HCT116 (cell line): ENCODE measurements around the gene ODF4. TPM values are rescaled to one million over a fixed set of nuclear protein-coding genes. Genes with fewer than 3 reads are reported as not detected.

Source experiments
- ATAC-seq: fragments of 200-7000 bp; cut with Tn5 transposase; 2 replicates; pipeline ENCODE4 v1.9.1; 2020; ENCODE audit warnings: mild to moderate bottlenecking, moderate library complexity
- BruUV-seq: library from RNA; stranded (reverse); fragments of 400-500 nt; replicated peaks from 2 replicates; lab custom pipeline; 2021; lab: Mats Ljungman, UMichigan
- CTCF ChIA-PET: fragments of 300-600 bp; sonication (Branson Sonifier 250); formaldehyde crosslinking; loops from one replicate; lab custom pipeline; 2021; ENCODE audit warnings: antibody characterized with exemption; lab: Charles Lee
- POLR2A ChIA-PET: fragments of 300-600, 350-600 bp; sonication (Branson Sonifier 250); formaldehyde crosslinking; loops from one replicate; lab custom pipeline; 2021; ENCODE audit warnings: antibody characterized with exemption; lab: Charles Lee
- RAD21 ChIA-PET, 2 experiments: fragments of 300-600 bp; sonication (Branson Sonifier 250); formaldehyde crosslinking; loops; one replicate each; lab custom pipeline; 2023; ENCODE audit warnings: low total read pairs in 2 of 2; ENCODE audit not compliant: uncharacterized antibody in 2 of 2, unreplicated experiment in 2 of 2, low non-redundant PET in 1 of 2; lab: Charles Lee
- DNase-seq: peaks from one replicate; pipeline ENCODE4 v3.0.0-alpha.2; 2010; ENCODE audit warnings: low read depth, low spot score
- H2AFZ ChIP-seq: fragments of 200-600 bp; shearing (Covaris generic), sonication (generic); 2 replicates; pipeline ENCODE4 v1.6.1; 2017; ENCODE audit warnings: low read depth, mixed run types, mixed read lengths, antibody characterized with exemption, low read length; ENCODE audit not compliant: poor library complexity, severe bottlenecking
- H3K27ac ChIP-seq: 2 replicates; pipeline ENCODE4 v1.5.1; 2012; ENCODE audit warnings: low read depth, low read length
- H3K27me3 ChIP-seq: fragments of 200-600 bp; sonication (generic); 2 replicates; pipeline ENCODE4 v1.6.1; 2016; ENCODE audit warnings: mixed run types, low read length, mixed read lengths; ENCODE audit not compliant: insufficient read depth
- H3K36me3 ChIP-seq, 2 experiments: fragments of 200-500 bp in 1 of 2; fragments of 200-600 bp in 1 of 2; sonication (Bioruptor generic) in 1 of 2; sonication (generic) in 1 of 2; 2 replicates each; pipeline versions ENCODE4 v1.5.1 to v1.6.1; 2014 to 2016; ENCODE audit warnings: low read length in 2 of 2, inconsistent platforms in 1 of 2, mixed read lengths in 1 of 2, mixed run types in 1 of 2; ENCODE audit not compliant: insufficient read depth in 2 of 2, control insufficient read depth in 1 of 2
- H3K4me1 ChIP-seq, 2 experiments: fragments of 200-600 bp in 1 of 2; sonication (generic) in 1 of 2; 2 replicates each; pipeline versions ENCODE4 v1.5.1 to v1.6.1; 2012 to 2017; ENCODE audit warnings: low read length in 2 of 2, inconsistent platforms in 1 of 2, mild to moderate bottlenecking in 1 of 2, mixed read lengths in 1 of 2, mixed run types in 1 of 2, moderate library complexity in 1 of 2; ENCODE audit not compliant: insufficient read depth in 2 of 2, control insufficient read depth in 1 of 2
- H3K4me2 ChIP-seq: fragments of 200-600 bp; sonication (generic); 2 replicates; pipeline ENCODE4 v1.6.1; 2017; ENCODE audit warnings: mixed run types, low read length, mixed read lengths
- H3K4me3 ChIP-seq, 2 experiments: fragments of 200-600 bp in 1 of 2; sonication (generic) in 1 of 2; replicated peaks in 1 of 2; 2 replicates each; pipeline ENCODE4 v1.5.1; 2011 to 2016; ENCODE audit warnings: low read length in 2 of 2, control low read depth in 1 of 2, low read depth in 1 of 2, mild to moderate bottlenecking in 1 of 2, mixed read lengths in 1 of 2, mixed run types in 1 of 2
- H3K79me2 ChIP-seq: fragments of 200-600 bp; sonication (generic); 2 replicates; pipeline ENCODE4 v1.6.1; 2017; ENCODE audit warnings: mild to moderate bottlenecking, mixed run types, low read length, moderate library complexity, mixed read lengths; ENCODE audit not compliant: insufficient read depth
- H3K9ac ChIP-seq: fragments of 200-600 bp; sonication (generic); 2 replicates; pipeline ENCODE4 v1.6.1; 2016; ENCODE audit warnings: low read length, mixed read lengths
- H3K9me2 ChIP-seq: fragments of 200-600 bp; sonication (generic), shearing (Covaris generic); 2 replicates; pipeline ENCODE4 v1.6.1; 2017; ENCODE audit warnings: mixed run types, mild to moderate bottlenecking, moderate library complexity; ENCODE audit not compliant: insufficient read depth
- H3K9me3 ChIP-seq, 2 experiments: fragments of 200-500 bp in 1 of 2; fragments of 200-600 bp in 1 of 2; sonication (Bioruptor generic) in 1 of 2; sonication (generic) in 1 of 2; 2 replicates each; pipeline ENCODE4 v1.6.1; 2014 to 2017; ENCODE audit warnings: low read length in 2 of 2, mixed read lengths in 2 of 2, inconsistent platforms in 1 of 2, low read depth in 1 of 2, mild to moderate bottlenecking in 1 of 2, mixed run types in 1 of 2, moderate library complexity in 1 of 2; ENCODE audit not compliant: control insufficient read depth in 1 of 2, insufficient read depth in 1 of 2
- H4K20me1 ChIP-seq: fragments of 200-600 bp; sonication (generic), shearing (Covaris generic); 2 replicates; pipeline ENCODE4 v1.6.1; 2017; ENCODE audit warnings: mixed run types, mild to moderate bottlenecking, moderate library complexity; ENCODE audit not compliant: insufficient read depth
- CBX3 ChIP-seq: IDR thresholded peaks from 2 replicates; pipeline ENCODE4 v1.6.1; 2012; ENCODE audit warnings: low read depth
- EGR1 ChIP-seq: IDR thresholded peaks from 2 replicates; pipeline ENCODE4 v1.6.1; 2012; ENCODE audit warnings: low read depth
- ELF1 ChIP-seq: IDR thresholded peaks from 2 replicates; pipeline ENCODE4 v1.6.1; 2012; ENCODE audit warnings: low read depth, borderline replicate concordance
- FOSL1 ChIP-seq: IDR thresholded peaks from 2 replicates; pipeline ENCODE4 v1.6.1; 2012; ENCODE audit warnings: low read depth
- JUND ChIP-seq: IDR thresholded peaks from 2 replicates; pipeline ENCODE4 v1.6.1; 2012
- MAX ChIP-seq: IDR thresholded peaks from 2 replicates; pipeline ENCODE4 v1.6.1; 2012
- ZBTB33 ChIP-seq: IDR thresholded peaks from 2 replicates; pipeline ENCODE4 v1.6.1; 2011; ENCODE audit warnings: mild to moderate bottlenecking, low read length, moderate library complexity; ENCODE audit not compliant: insufficient replicate concordance; ENCODE audit errors: extremely low read depth
- intact Hi-C: fragments of 100-400 bp; cut with micrococcal nuclease; formaldehyde crosslinking; loops from 2 replicates; pipeline ENCODE4 v1.10.0; 2022
- total RNA-seq: library from RNA; stranded (reverse); gene quantifications from one replicate; pipeline ENCODE4 v1.2.1, GENCODE V29; 2021; ENCODE audit not compliant: unreplicated experiment
- TF ChIP-seq, protein P1 (sequence below), 3 experiments: fragments of 200-600 bp in 1 of 3; sonication (generic) in 1 of 3; IDR thresholded peaks in 2 of 3; conservative IDR thresholded peaks in 1 of 3; 2 replicates each; pipeline ENCODE4 v1.5.1; 2012 to 2017; ENCODE audit warnings: low read depth in 2 of 3, low read length in 2 of 3, antibody characterized with exemption in 1 of 3, borderline replicate concordance in 1 of 3, control low read depth in 1 of 3, mild to moderate bottlenecking in 1 of 3, mixed read lengths in 1 of 3, mixed run types in 1 of 3, moderate library complexity in 1 of 3; ENCODE audit not compliant: insufficient read depth in 1 of 3

Gene ODF4
- total RNA-seq, 1 experiment from 2014 or later: not detected

GRCh38 chr17:8392674-8393469 is 53.2 kb downstream of the ODF4 start:
- no TSS peak for BruUV-seq
- Histone ChIP-seq H2AFZ (no peak overlapping the region), H3K9me2 (no peaks in the 10 kb centered on the region), H3K79me2 (no peaks in the 10 kb centered on the region), H3K27me3 (no peaks in the 10 kb centered on the region), H3K4me3 (no peak overlapping the region), H4K20me1 (no peaks in the 10 kb centered on the region), H3K4me2 (no peak overlapping the region), H3K4me1 (peaks cover 0 to 27% of the 10 kb centered on the region in 2 experiments; a peak in 2 of 4 replicates), H3K36me3 (no peaks in the 10 kb centered on the region), H3K9ac (no peak overlapping the region), H3K9me3 (no peaks in the 10 kb centered on the region), H3K27ac (no peak overlapping the region)
- TF ChIP-seq CBX3: no peak
- TF ChIP-seq FOSL1: no peak
- TF ChIP-seq MAX: no peak
- no peak for TF ChIP-seq ELF1
- TF ChIP-seq, protein P1, sequence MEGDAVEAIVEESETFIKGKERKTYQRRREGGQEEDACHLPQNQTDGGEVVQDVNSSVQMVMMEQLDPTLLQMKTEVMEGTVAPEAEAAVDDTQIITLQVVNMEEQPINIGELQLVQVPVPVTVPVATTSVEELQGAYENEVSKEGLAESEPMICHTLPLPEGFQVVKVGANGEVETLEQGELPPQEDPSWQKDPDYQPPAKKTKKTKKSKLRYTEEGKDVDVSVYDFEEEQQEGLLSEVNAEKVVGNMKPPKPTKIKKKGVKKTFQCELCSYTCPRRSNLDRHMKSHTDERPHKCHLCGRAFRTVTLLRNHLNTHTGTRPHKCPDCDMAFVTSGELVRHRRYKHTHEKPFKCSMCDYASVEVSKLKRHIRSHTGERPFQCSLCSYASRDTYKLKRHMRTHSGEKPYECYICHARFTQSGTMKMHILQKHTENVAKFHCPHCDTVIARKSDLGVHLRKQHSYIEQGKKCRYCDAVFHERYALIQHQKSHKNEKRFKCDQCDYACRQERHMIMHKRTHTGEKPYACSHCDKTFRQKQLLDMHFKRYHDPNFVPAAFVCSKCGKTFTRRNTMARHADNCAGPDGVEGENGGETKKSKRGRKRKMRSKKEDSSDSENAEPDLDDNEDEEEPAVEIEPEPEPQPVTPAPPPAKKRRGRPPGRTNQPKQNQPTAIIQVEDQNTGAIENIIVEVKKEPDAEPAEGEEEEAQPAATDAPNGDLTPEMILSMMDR (IDR thresholded peaks at IDR 0.05 in 2 of 3, conservative IDR thresholded peaks at IDR 0.05 in 1 of 3; ENCODE audit: borderline replicate concordance in 1 of 3, insufficient read depth in 1 of 3, low read depth in 2 of 3, low read length in 2 of 3): no peak
- TF ChIP-seq JUND: no peak
- no peak for TF ChIP-seq ZBTB33
- no peak for TF ChIP-seq EGR1
- RAD21 ChIA-PET: no interaction called here
- ATAC-seq (no peak), DNase-seq (no peak)
- CTCF ChIA-PET: interaction anchor here (1.5 kb wide), 1 partner anchor 17 kb away, joined by 4 read pairs; no protein-coding TSS in a partner anchor
- POLR2A ChIA-PET: interaction anchor here (1.9 to 2.2 kb wide), 2 partner anchors 10 to 14 kb away, joined by 4 to 12 read pairs; partner anchors contain the start of gene RPL26
- intact Hi-C loops: no loop called here
